Endothelial cell of umbilical vein (primary cell): ENCODE measurements around the gene BCL3. TPM values are rescaled to one million over a fixed set of nuclear protein-coding genes. Genes with fewer than 3 reads are reported as not detected.

Experiments
- BruUV-seq: library from RNA; stranded (reverse); fragments of 400-500 nt; replicated peaks from 2 replicates; lab custom pipeline; 2021; lab: Mats Ljungman, UMichigan
- CTCF ChIA-PET: fragments of 300-600, 350-600 bp; sonication (Branson Sonifier 250); formaldehyde crosslinking; loops from one replicate; lab custom pipeline; 2021; ENCODE audit warnings: antibody characterized with exemption, inconsistent platforms; lab: Charles Lee
- POLR2A ChIA-PET: fragments of 300-600, 350-600 bp; sonication (Branson Sonifier 250); formaldehyde crosslinking; loops from one replicate; lab custom pipeline; 2021; ENCODE audit warnings: antibody characterized with exemption, inconsistent platforms; lab: Charles Lee
- DNase-seq: peaks from one replicate; pipeline ENCODE4 v3.0.0-alpha.2; 2011; ENCODE audit warnings: low read depth, low spot score
- FAIRE-seq: peaks from 2 replicates; lab custom pipeline; 2011; peaks lifted over from hg19 to GRCh38; lab: Jason Lieb, UNC
- H2AFZ ChIP-seq: 2 replicates; pipeline ENCODE4 v1.6.0; 2012; ENCODE audit warnings: low read depth, low read length, control low read depth, inconsistent platforms
- H3K27ac ChIP-seq: 2 replicates; pipeline ENCODE4 v1.5.1; 2011; ENCODE audit warnings: low read depth, mild to moderate bottlenecking, control low read depth, low read length, moderate library complexity; ENCODE audit not compliant: insufficient read depth
- H3K27me3 ChIP-seq, 2 experiments: 2 replicates each; pipeline versions ENCODE4 v1.6.0 to v1.6.1; 2011; ENCODE audit warnings: low read length in 2 of 2, mixed read lengths in 1 of 2; ENCODE audit not compliant: control insufficient read depth in 2 of 2, insufficient read depth in 2 of 2
- H3K36me3 ChIP-seq, 2 experiments: 2 replicates in 1 of 2; 3 replicates in 1 of 2; pipeline ENCODE4 v1.5.1; 2011; ENCODE audit warnings: low read length in 2 of 2, mild to moderate bottlenecking in 1 of 2, moderate library complexity in 1 of 2; ENCODE audit not compliant: control insufficient read depth in 2 of 2, insufficient read depth in 2 of 2; ENCODE audit errors: extremely low read depth in 1 of 2
- H3K4me1 ChIP-seq: 3 replicates; pipeline ENCODE4 v1.5.1; 2011; ENCODE audit warnings: mild to moderate bottlenecking, low read length; ENCODE audit not compliant: control insufficient read depth, insufficient read depth; ENCODE audit errors: extremely low read depth
- H3K4me2 ChIP-seq: 2 replicates; pipeline ENCODE4 v1.6.1; 2011; ENCODE audit warnings: low read length, control low read depth, mixed read lengths; ENCODE audit not compliant: insufficient read depth
- H3K4me3 ChIP-seq, 3 experiments: fragments of 200-600 bp in 1 of 3; sonication (generic), shearing (Covaris generic) in 1 of 3; replicated peaks in 1 of 3; 2 replicates each; pipeline ENCODE4 v1.5.1; 2011 to 2016; ENCODE audit warnings: control low read depth in 3 of 3, low read length in 3 of 3, mild to moderate bottlenecking in 2 of 3, inconsistent platforms in 1 of 3, low read depth in 1 of 3, moderate library complexity in 1 of 3; ENCODE audit not compliant: insufficient read depth in 1 of 3
- H3K79me2 ChIP-seq: 2 replicates; pipeline ENCODE4 v1.6.0; 2012; ENCODE audit warnings: low read length, inconsistent platforms; ENCODE audit not compliant: control insufficient read depth, insufficient read depth
- H3K9ac ChIP-seq: replicated peaks from 2 replicates; pipeline ENCODE3; 2011; ENCODE audit warnings: low read length, control low read depth; ENCODE audit not compliant: insufficient read depth; ENCODE audit errors: extremely low read depth
- H3K9me1 ChIP-seq: replicated peaks from 3 replicates; pipeline ENCODE4 v1.6.0; 2011; ENCODE audit warnings: mild to moderate bottlenecking, low read length; ENCODE audit not compliant: control insufficient read depth, insufficient read depth; ENCODE audit errors: extremely low read depth
- H3K9me3 ChIP-seq: replicated peaks from 2 replicates; pipeline ENCODE4 v1.5.1; 2012; ENCODE audit warnings: low read length, inconsistent platforms; ENCODE audit not compliant: control insufficient read depth, insufficient read depth
- H4K20me1 ChIP-seq: replicated peaks from 2 replicates; pipeline ENCODE3; 2011; ENCODE audit warnings: mild to moderate bottlenecking, low read length; ENCODE audit not compliant: control insufficient read depth, insufficient read depth; ENCODE audit errors: extremely low read depth
- CTCF ChIP-seq, 2 donors: IDR thresholded peaks; 1 replicate in 1 of 2; 2 replicates in 1 of 2; pipeline ENCODE4 v1.5.1; 2011; ENCODE audit warnings: low read length in 2 of 2, mild to moderate bottlenecking in 2 of 2, moderate library complexity in 2 of 2, control low read depth in 1 of 2, inconsistent platforms in 1 of 2, low read depth in 1 of 2; ENCODE audit not compliant: insufficient read depth in 1 of 2; ENCODE audit errors: extremely low read depth in 1 of 2
- EZH2 ChIP-seq: IDR thresholded peaks from 2 replicates; pipeline ENCODE4 v1.6.1; 2012; ENCODE audit warnings: borderline replicate concordance, low read depth, mild to moderate bottlenecking, moderate library complexity, low read length, inconsistent platforms; ENCODE audit not compliant: severe bottlenecking
- JUN ChIP-seq: IDR thresholded peaks from 2 replicates; pipeline ENCODE4 v1.6.1; 2011; ENCODE audit warnings: borderline replicate concordance, low read depth; ENCODE audit not compliant: insufficient read length, insufficient read depth
- MYC ChIP-seq: IDR thresholded peaks from one replicate; pipeline ENCODE4 v1.6.1; 2011; ENCODE audit warnings: mild to moderate bottlenecking, low read depth, low read length
- POLR2A ChIP-seq: IDR thresholded peaks from 2 replicates; pipeline ENCODE4 v1.6.1; 2012; ENCODE audit warnings: low read depth, mild to moderate bottlenecking, control low read depth, low read length
- POLR2AphosphoS5 ChIP-seq: IDR thresholded peaks from 2 replicates; pipeline ENCODE4 v1.6.1; 2012; ENCODE audit warnings: low read depth, mild to moderate bottlenecking, control low read depth, low read length, moderate library complexity; ENCODE audit not compliant: insufficient read depth
- dilution Hi-C: fragments of 300-500 bp; cut with MboI; formaldehyde crosslinking; loops from one replicate; pipeline ENCODE4 v1.15.0; 2019; ENCODE audit warnings: low sequenced_read_pairs; ENCODE audit not compliant: extremely low pct_ligation_motif_present
- intact Hi-C: fragments of 100-400 bp; cut with micrococcal nuclease; formaldehyde crosslinking; loops from one replicate; pipeline ENCODE4 v1.10.0; 2022
- polyA plus RNA-seq, 4 experiments: library from polyadenylated mRNA; depleted of rRNA in 3 of 4; stranded (reverse) in 3 of 4; unstranded in 1 of 4; fragments of >200 nt; gene quantifications; 2 replicates each; pipeline versions ENCODE4 v1.2.1 to v1.2.3, GENCODE V29; 2011 to 2012; ENCODE audit warnings: missing spikeins in 1 of 4
- total RNA-seq: library from RNA; stranded (reverse); gene quantifications from 2 replicates; pipeline ENCODE4 v1.2.3, GENCODE V29; 2021

The BCL3 gene
- total and polyA plus RNA-seq, 2 donors (not counting 3 experiments of a cell fraction or from before 2014, with no cell fraction given) = 11.0 to 26.9 TPM

DNA sequence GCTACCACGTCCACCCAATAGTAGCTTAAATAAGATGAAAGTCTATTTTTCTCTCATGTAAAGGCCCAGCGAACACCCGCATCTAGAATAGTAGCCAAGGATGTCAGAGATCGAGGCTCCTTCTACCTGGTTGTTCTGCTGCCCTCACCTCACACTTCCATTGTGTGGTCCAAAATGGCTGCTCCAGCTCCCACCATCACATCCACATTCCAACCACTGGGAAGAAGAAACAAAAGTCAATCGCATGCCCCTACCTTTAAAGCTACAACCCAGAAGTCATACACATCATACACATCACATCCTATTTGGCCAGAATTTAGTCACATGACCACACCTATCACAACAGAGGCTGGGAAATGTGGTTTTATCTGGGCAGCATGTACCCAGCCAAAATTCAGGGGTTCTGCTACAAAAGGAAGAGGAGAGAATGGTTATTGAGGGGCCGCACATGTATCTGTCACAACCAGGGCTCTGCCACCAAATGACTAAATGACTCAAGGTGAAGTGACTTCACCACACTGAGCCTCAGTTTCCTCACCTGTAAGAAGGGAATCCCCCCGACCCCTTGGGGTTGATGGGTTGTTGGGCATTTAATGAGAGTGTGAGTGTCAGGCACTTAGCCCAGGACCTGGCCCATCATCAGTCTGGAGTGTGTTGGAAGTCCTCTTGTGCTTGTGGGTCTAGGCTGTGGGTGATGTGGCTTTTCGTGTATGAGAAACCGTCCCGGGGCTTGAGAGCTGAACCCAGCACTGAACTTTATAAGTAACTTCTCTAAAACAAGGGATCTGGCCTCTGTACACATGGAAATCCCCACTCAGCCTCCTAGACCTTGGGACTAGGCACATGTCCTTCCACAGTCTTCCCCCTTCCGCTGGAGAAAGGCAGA, 19.0 kb downstream of the BCL3 start:
- TF ChIP-seq MYC (no peak), JUN (no peak)
- no peak overlapping the region for H3K27ac ChIP-seq
- BruUV-seq = no TSS peak
- no peaks in the 10 kb centered on the region for H3K4me1 ChIP-seq
- no peak overlapping the region for H3K4me3 ChIP-seq
- no peak overlapping the region for H3K9ac ChIP-seq
- dilution Hi-C loops = no loop called here
- H2AFZ ChIP-seq = no peak overlapping the region
- no peak for DNase-seq
- no peak overlapping the region for H3K4me2 ChIP-seq
- POLR2A ChIA-PET = no interaction called here
- no peaks in the 10 kb centered on the region for H3K9me1 ChIP-seq
- CTCF ChIA-PET = interaction anchor here (1.1 to 19.4 kb wide), 4 partner anchors 10 to 197 kb away, joined by 4 to 688 read pairs (median 12); no protein-coding TSS in a partner anchor
- intact Hi-C loops = no loop called here
- H3K79me2 ChIP-seq = no peaks in the 10 kb centered on the region
- H3K9me3 ChIP-seq = no peaks in the 10 kb centered on the region
- no peaks in the 10 kb centered on the region for H3K27me3 ChIP-seq
- no peaks in the 10 kb centered on the region for H3K36me3 ChIP-seq
- no peaks in the 10 kb centered on the region for H4K20me1 ChIP-seq
- FAIRE-seq = no peak

- FAIRE-seq = peak; percentile 98
- H3K4me3 ChIP-seq = no peak overlapping the region
- peaks cover 12% of the 10 kb centered on the region for H3K4me1 ChIP-seq
Measured at GRCh38 chr19:44770550-44771257, 22.2 kb downstream of the BCL3 start.

More at GRCh38 chr19:44770550-44771257, 22.2 kb downstream of the BCL3 start:
- dilution Hi-C loops = no loop called here
- BruUV-seq = no TSS peak
- Histone ChIP-seq H4K20me1 (no peaks in the 10 kb centered on the region), H2AFZ (peak overlapping the region; percentile 60), H3K9ac (no peak overlapping the region), H3K27me3 (no peaks in the 10 kb centered on the region), H3K27ac (no peak overlapping the region), H3K36me3 (no peaks in the 10 kb centered on the region), H3K79me2 (no peaks in the 10 kb centered on the region), H3K4me2 (no peak overlapping the region), H3K9me3 (no peaks in the 10 kb centered on the region), H3K9me1 (no peaks in the 10 kb centered on the region)
- intact Hi-C loops = loop anchor here (1.0 to 2.0 kb wide), 6 partner anchors 23 to 200 kb away; no protein-coding TSS in a partner anchor
- DNase-seq = peak; percentile 95
- TF ChIP-seq POLR2A (no peak), POLR2AphosphoS5 (no peak), EZH2 (no peak), CTCF (IDR thresholded peaks at IDR 0.05; ENCODE audit: extremely low read depth in 1 of 2, insufficient read depth in 1 of 2, low read depth in 1 of 2, low read length in 2 of 2) (peak; percentile 67 to 73)
- CTCF ChIA-PET = interaction anchor here (0.6 to 19.4 kb wide), 62 partner anchors 9 to 222 kb away, joined by 3 to 688 read pairs (median 6); partner anchors contain the start of genes BCAM, BCL3, CEACAM19 and NECTIN2
- POLR2A ChIA-PET = interaction anchor here (0.6 to 1.2 kb wide), 3 partner anchors 47 to 86 kb away, joined by 3 to 11 read pairs (median 5); no protein-coding TSS in a partner anchor
